HG02884 (cell line): ENCODE data around the gene IGF2R.
A peak's percentile ranks its signal among the peaks of the same experiment; 100 is the strongest.
"Not testable (repeated sequence)": the region's sequence is repeated elsewhere in the genome, so short reads cannot be mapped to it uniquely, and the experiment has no call there.

Experiments used
- ATAC-seq: cut with Tn5 transposase; IDR thresholded peaks from one replicate; pipeline ENCODE4 v1.9.1; 2021; ENCODE audit warnings: mild to moderate bottlenecking, moderate library complexity; ENCODE audit not compliant: unreplicated experiment

IGF2R gene

DNA sequence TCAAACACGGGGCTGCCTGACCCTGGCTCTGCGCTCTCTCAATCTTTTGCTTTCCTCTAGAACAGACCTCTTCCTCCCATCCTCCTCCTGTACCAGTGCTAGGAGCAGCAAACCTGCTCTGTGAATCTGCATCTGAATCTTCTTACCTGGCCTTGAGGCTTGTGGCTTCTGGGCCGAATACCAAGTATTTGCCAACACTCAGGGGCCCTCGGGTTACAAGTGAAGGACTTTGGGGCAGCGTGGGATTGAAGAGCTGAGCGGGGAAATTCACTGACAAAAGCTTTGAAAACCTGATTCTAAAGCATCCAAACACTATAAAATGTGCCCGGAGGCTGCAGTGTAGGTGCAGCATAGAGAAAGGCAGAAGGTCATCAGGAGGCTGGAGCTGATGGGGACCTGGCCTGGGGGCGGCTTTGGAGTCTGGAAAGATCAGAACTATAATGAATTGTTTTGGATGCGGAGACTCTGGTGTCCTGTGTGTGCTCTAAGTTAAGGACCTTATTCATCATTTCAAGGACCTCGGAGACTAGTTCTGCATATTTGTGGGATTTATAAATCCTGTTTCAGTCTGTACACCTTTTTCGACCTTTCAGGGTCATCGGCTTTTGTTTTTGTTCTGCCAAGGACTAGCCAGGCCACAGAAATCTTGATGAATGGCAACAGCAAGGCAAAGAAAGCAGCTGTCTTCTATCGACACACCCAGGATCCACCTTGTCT, 16.4 kb upstream of the IGF2R start:
- no peak for ATAC-seq

- ATAC-seq = no peak
These were observed 15.7 kb upstream of the IGF2R start for GRCh38 chr6:159953091-159953601.

GRCh38 chr6:159955945-159956361, 12.9 kb upstream of the IGF2R start:
- no peak for ATAC-seq

DNA sequence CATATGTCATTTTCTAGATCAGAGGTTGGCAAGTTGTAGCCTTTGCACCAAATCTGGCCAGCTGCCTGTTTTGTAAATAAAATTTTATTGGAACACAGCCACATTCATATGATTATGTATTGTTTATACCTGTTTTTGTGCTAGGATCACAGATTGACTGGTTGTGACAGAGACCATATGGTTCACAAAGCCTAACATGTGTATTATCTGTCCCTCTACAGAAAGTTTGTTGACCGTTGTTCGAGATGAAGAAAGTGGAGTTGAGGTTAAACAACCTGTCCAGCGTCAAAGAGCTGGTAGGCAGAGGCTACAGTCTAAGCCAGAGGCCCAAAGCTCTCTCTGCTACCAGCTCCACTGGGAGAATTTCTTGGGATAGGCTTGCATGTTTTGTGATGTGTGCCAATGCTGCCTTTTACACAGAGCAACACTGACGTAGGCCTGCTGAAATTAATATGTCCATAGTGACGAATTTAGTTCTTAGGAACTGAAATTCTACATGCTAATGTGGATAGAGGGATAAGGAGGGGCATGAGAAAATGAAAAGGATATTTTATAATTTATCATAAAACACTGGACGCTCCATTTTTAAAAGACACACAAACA, 11.7 kb upstream of the IGF2R start:
- no peak for ATAC-seq

- ATAC-seq = no peak
These were observed 9.5 kb upstream of the IGF2R start for GRCh38 chr6:159959165-159959975.

- no peak for ATAC-seq
These were observed 8.9 kb upstream of the IGF2R start for GRCh38 chr6:159959976-159960384.

- ATAC-seq = no peak
These were observed 8.4 kb upstream of the IGF2R start for GRCh38 chr6:159960485-159960884.

DNA sequence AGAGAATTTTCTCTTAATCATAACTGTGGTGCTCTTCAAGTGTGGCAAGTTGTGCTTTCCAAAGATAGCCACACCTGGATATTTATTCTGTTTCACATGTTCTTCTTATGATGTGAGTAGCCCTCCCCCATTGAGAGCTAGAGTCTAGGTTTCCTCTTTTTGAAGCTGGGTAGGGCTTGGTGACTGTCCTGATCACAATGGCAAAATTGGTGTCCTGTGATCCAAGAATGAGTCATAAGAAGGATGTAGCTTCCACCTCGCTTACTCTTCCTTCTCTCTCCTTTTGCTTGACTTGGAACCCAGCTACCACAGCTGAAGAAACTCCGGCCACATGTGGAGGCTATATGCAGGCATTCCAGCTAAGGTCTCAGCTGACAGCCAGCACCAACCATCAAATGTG, 7.4 kb upstream of the IGF2R start:
- no peak for ATAC-seq

DNA sequence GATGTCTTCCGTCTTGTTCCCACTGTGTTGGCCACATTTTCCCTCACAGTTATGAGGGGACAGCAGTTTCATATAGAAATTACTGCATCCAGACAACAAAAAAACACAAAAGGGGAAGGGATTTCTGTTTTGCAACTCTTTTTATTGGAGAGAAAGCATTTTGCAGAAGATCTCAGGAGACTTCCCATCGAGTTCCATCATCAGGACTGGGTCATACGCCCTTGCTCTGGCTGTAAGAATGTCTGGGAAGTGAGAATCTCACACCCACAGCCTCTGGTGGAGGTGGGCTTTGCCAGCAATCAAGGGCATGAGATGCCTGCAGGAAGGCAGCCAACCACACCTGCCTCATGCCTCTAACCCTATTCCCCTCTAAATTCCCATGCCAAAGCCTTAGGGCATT, 5.8 kb upstream of the IGF2R start:
- ATAC-seq = no peak

DNA sequence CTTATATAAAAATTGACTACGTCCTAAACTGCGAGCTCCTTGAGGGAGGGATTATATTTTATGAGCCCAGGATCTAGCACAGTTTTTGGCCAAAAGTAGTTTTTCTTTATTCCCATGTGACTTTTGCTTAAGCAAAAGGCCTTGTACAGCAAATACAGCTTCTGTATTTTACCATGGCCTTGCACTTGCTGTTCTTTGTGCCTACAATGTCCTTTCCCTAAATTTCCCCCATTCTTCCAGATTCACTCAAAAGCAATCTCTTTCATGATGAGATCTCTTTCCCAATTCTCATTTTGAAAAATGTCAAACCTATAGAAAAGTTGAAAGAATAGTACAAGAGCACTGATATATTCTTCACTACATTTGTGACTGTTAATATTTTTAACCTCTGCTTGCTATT, 4.8 kb upstream of the IGF2R start:
- no peak for ATAC-seq

- ATAC-seq = no peak
These were observed 2.5 kb upstream of the IGF2R start for GRCh38 chr6:159966339-159966738.

- no peak for ATAC-seq
These were observed 1.9 kb upstream of the IGF2R start for GRCh38 chr6:159966981-159967380.

GRCh38 chr6:159967621-159968020, 1.3 kb upstream of the IGF2R start:
- not testable (repeated sequence) for ATAC-seq

DNA sequence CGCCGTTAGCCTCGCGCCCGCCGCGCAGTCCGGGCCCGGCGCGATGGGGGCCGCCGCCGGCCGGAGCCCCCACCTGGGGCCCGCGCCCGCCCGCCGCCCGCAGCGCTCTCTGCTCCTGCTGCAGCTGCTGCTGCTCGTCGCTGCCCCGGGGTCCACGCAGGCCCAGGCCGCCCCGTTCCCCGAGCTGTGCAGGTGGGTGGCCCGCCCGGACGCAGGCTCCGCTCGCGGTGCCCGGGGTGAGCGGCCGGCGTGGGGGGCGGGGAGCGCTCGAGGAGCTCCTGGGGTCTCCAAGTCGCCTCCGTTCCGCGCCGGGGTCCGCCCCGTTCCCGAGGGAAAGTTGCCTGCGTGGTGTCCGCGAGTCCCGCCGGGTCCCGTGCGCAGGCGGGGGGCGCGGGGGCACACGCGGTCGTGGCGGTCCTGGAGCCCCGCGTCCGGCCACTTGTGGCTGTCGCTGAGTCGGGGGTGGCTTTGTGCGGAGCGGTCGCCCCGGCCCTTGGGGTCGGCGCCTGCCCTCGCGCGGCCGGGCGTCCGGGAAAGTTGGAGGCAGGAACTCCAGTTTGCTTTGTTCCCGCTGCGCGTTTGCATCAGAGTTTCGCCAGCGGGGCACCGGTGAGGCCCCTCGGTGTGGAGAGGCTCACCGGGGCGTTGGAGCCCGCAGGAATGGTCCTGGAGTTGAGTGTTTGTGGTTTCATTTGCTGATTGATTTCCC, 476 bp downstream of the IGF2R start:
- peak; percentile 22 for ATAC-seq

- peak; percentile 21 for ATAC-seq
These were observed 1.0 kb downstream of the IGF2R start for GRCh38 chr6:159969921-159970320.

DNA sequence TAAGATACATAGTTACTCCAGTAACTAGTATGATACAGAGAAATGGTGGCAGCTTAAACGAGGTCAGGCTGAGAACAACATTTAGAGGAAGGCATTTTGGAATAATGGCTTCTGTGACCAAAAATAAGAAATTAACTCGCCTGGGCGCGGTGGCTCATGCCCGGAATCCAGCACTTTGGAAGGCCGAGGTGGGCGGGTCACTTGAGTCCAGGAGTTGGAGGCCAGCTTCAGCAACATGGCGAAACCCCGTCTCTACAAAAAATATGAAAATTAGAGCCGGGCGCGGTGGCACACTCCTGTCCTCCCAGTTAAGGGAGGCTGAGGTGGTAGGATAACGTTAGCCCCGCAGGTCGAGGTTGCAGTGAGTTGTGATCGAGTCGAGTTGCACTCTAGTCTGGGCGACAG, 1.8 kb downstream of the IGF2R start:
- no peak for ATAC-seq

DNA sequence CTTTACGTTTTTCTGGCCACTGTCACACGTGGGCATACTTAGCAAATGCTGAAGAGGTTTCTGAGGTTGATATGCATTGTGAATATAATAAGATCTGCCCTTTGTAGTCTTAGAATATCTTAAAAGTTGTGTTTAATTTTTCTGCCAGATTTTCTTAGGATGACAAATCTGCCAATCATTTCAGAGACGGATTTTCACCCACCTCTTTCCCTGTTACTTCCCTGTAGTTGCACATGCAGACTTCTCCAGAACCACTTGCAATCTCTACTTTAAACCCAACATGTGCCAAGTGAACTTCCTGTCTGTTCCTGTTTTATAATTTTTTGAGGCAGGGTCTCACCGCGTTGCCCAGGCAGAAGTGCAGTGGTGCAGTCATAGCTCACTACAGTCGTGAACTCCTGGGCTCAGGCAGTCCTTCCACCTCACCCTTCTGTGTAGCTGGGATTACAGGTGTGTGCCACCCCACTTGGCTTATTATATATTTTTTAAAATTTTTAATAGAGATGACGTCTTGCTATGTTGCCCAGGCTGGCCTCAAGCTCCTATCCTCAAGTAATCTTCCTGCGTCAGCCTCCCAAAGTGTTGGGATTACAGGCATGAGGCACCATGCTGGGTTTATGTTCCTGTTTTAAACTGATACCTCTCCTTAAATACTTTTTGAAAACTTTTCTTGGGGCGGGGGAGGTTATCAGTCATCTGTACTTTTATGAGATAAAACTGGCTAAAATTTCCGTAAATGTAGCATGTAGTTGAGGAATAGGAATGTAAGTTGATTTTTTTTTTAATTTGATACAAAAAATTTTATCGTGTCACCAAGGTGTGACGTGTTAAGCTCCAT, 2.7 kb downstream of the IGF2R start:
- no peak for ATAC-seq

GRCh38 chr6:159972506-159973268, 3.8 kb downstream of the IGF2R start:
- no peak for ATAC-seq

DNA sequence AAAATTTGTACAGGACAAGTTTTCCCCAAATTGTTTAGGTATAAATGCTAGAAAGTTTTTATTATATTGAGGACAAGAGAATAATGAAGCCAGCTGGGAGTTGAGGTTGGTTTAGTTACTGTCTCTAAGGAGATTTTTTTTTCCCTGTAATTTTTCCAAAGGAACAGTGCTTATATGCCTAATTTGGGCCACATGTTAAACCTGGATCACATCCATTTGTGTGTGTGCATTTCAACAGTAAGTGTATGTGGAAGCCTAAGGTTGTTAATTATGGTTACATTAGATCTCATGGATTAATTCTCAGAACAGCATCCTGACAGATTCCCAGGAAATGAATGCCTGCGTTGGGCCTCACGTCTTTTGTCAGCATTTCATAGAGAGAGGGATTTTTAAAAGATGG, 4.5 kb downstream of the IGF2R start:
- ATAC-seq = no peak
